HepG2 (cell line): ENCODE results near the gene TBC1D20. TPM values are rescaled to one million over a fixed set of nuclear protein-coding genes. Genes with fewer than 3 reads are reported as not detected.

Experiments
- DPF2 ChIP-seq: sonication (generic); formaldehyde crosslinking; IDR thresholded peaks from 2 replicates; pipeline ENCODE4 v1.4.0; 2020; ENCODE audit warnings: mild to moderate bottlenecking, low read depth, missing genetic modification reagents, borderline replicate concordance
- FOXO4 ChIP-seq: sonication (generic); formaldehyde crosslinking; conservative IDR thresholded peaks from 2 replicates; pipeline ENCODE4 v1.8.1; 2023; ENCODE audit warnings: missing genetic modification reagents
- NR0B2 ChIP-seq: sonication (generic); formaldehyde crosslinking; IDR thresholded peaks from 2 replicates; pipeline ENCODE4 v1.4.0; 2020; ENCODE audit warnings: mild to moderate bottlenecking, missing genetic modification reagents
- PBX3 ChIP-seq: sonication (generic); formaldehyde crosslinking; IDR thresholded peaks from 2 replicates; pipeline ENCODE4 v1.8.1; 2023; ENCODE audit warnings: missing genetic modification reagents, inconsistent platforms, borderline replicate concordance
- SRY ChIP-seq: sonication (generic); formaldehyde crosslinking; IDR thresholded peaks from 2 replicates; pipeline ENCODE4 v1.8.0; 2022; ENCODE audit warnings: mild to moderate bottlenecking, missing genetic modification reagents
- ZNF142 ChIP-seq: sonication (generic); formaldehyde crosslinking; IDR thresholded peaks from 2 replicates; pipeline ENCODE4 v1.4.0; 2020; ENCODE audit warnings: missing genetic modification reagents
- ZNF234 ChIP-seq: sonication (generic); formaldehyde crosslinking; conservative IDR thresholded peaks from 2 replicates; pipeline ENCODE4 v1.5.1; 2020; ENCODE audit warnings: mild to moderate bottlenecking, missing genetic modification reagents
- ZNF430 ChIP-seq: sonication (generic); formaldehyde crosslinking; IDR thresholded peaks from 2 replicates; pipeline ENCODE4 v1.9.0; 2021; ENCODE audit warnings: mild to moderate bottlenecking, missing genetic modification reagents
- ZNF549 ChIP-seq: sonication (generic); formaldehyde crosslinking; IDR thresholded peaks from 2 replicates; pipeline ENCODE4 v1.5.0; 2020; ENCODE audit warnings: missing genetic modification reagents
- ZNF646 ChIP-seq: sonication (generic); formaldehyde crosslinking; IDR thresholded peaks from 2 replicates; pipeline ENCODE4 v1.9.0; 2021; ENCODE audit warnings: mild to moderate bottlenecking, missing genetic modification reagents
- ZNF737 ChIP-seq: sonication (generic); formaldehyde crosslinking; IDR thresholded peaks from 2 replicates; pipeline ENCODE4 v1.5.0; 2020; ENCODE audit warnings: missing genetic modification reagents, mild to moderate bottlenecking, borderline replicate concordance
- polyA plus RNA-seq, 8 experiments: library from polyadenylated mRNA; depleted of rRNA in 3 of 8; stranded (reverse) in 7 of 8; unstranded in 1 of 8; fragments of >200 nt; fragmentation: Illumina TruSeq in 4 of 8; extraction: Trizol in 4 of 8; gene quantifications; 2 replicates each; pipeline versions ENCODE4 v1.2.1 to v1.2.3, GENCODE V29; 2011 to 2016; ENCODE audit warnings: low read depth in 4 of 8, missing spikeins in 1 of 8, mixed read lengths in 1 of 8; ENCODE audit not compliant: insufficient read depth in 1 of 8
- total RNA-seq, 5 experiments: library from RNA; depleted of rRNA; stranded (reverse); fragments of >200 nt; fragmentation: Illumina TruSeq; extraction: Trizol; gene quantifications; 2 replicates each; pipeline ENCODE4 v1.2.3, GENCODE V29; 2016; ENCODE audit warnings: low read depth in 1 of 5

TBC1D20 gene
- total and polyA plus RNA-seq, 2 of the 13 experiments (the other 11 are each of a cell fraction or from before 2014, with no cell fraction given): 36.6 to 47.1 TPM

- TF ChIP-seq DPF2 (CRISPR knock-in tag) (0 out of 2 replicates have a peak, but pooled peaks have one; percentile 16), PBX3 (CRISPR knock-in tag) (0 out of 2 replicates have a peak, but pooled peaks have one; percentile 60), SRY (peak; percentile 92), NR0B2 (CRISPR knock-in tag) (no peak; the same call in 1 of the 2 replicates), ZNF646 (no peak), ZNF737 (CRISPR knock-in tag) (no peak), ZNF142 (peak; percentile 8; the same call in 1 of the 2 replicates), FOXO4 (CRISPR knock-in tag) (0 out of 2 replicates have a peak, but pooled peaks have one; percentile 81), ZNF234 (CRISPR knock-in tag) (no peak; the same call in 1 of the 2 replicates), ZNF430 (CRISPR knock-in tag) (no peak), ZNF549 (CRISPR knock-in tag) (0 out of 2 replicates have a peak, but pooled peaks have one; percentile 16)
These were observed 53.3 kb downstream of the TBC1D20 start (continued) for GRCh38 chr20:408843-409696.
